ENCODE data around the gene RAPGEF4. TPM values are rescaled to one million over a fixed set of nuclear protein-coding genes. Genes with fewer than 3 reads are reported as not detected.

Gene RAPGEF4
- polyA plus RNA-seq, 1 donor, result 2.5 TPM

DNA sequence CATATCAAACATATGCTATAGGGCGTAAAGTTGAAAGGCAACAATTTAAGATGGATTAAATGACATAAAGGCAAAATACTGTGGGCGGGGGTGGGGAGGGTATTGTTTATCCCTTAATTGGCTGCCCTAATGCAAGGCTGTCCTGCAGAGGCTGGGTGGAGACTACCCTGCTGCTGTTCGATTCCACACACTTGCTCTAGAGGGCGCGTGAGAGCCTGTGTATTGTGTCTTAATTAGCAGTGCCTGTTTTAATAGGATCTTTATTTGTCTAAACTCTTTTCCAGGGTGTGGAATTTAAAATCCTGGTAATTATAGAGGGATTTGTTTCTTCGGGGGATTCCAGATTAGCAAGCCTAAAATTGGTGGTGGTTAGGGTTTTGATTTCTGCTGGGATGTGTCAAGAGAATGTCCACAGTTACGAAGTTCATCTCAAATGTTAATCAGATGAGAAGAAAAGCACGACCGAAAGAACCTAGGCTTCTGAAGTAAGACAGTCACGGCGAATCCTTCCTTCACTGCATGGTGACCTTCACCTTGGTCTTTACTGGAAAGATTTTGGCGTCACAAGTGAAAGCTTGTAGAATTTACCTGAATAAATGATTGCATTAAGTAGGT lies 236.5 kb downstream of the RAPGEF4 start:
- DNase-seq, result no peak

DNA sequence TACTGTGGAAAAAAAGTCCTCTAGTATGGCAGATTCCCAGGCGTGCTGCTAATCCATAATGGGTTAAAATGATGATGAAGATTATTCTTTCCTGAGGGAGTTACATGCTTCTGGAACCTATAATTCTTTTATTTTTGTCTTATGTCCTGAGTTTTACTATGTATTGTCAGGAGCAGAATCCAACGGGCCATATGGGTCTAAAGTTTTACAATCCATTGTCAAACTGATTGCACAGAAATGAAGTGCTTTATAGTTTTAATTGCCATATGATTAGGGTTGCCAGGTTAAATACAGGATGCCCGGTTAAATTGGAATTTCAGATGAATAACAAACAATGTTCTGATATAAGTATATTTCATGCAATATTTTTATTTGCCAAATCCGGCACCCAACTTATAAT lies 239.1 kb downstream of the RAPGEF4 start:
- no peak for DNase-seq

DNA sequence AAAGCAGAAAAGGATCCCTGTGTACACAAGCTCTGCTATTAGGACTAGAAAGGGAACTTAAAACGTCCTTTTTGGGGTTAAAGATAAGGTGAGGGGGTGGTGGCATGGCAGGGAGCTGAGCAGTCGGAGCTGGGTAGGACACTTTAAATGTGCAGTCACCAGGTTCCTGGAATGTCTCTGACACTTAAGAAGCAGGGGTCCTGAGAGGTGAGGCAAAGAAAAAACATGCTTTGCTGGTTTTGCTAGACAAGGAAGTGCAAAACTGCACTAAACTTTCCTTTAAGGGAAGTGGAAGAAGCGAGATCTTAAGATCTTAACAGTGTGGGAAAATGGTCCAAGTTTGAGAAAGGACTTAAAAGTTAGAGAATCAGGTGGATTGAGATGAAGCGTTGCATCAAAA lies 240.5 kb downstream of the RAPGEF4 start:
- DNase-seq, result no peak

DNA sequence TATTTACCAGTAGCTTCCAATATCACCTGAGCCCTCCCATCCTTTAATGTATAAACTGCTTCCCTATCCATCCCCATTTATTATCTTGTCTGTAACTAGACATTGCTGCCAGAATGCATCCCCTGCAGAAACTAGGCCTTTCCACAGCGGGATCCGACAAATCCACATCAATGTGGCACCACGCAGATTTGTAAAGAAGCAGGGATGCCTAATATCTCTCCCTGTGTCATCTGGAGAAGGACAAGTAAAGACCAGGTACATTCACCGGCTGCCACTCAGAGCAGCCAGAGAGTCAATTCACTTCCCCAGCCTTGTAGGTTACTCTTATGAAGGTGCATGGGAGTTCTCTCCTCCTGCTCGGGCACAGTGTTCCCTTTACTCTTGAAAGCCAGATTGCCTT lies 241.2 kb downstream of the RAPGEF4 start:
- DNase-seq, result no peak

DNA sequence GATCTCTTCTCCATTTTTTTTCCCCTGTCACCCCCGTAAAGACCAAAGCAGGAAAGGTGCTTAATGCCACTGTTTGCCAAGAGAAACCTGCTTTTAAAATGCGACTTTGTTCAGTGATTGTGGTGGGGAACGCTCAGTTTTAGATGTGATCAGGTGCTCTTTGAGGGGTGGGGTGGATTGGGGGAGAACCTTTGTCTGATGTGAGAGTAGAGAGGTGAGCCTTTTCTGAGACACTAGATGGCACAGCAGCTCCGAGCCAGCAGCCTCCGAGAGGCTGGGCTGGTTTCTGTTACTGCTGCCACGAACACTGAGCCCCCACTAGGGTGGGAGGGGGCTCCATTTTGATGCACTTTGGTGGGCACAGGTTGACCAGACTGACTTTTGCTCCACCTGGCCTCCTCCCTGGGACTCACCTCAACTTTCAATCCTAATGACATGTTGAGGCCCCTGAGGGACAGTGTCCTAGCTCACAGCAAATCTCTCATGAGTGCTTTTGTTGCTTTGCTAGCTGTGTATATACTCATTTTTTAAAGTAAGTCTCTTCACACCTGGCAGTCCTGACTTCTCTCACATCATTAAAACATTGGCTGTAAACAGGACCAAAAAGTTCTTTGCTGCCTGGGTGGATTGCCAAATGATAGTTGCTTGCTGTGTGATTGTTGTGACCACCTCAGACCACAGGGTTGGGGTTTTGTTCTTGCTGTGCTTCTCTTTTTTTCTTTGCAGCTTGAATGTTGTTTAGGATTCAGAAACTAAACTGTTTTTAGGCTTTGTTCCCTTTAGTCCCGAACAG lies 241.8 kb downstream of the RAPGEF4 start:
- DNase-seq, result no peak

DNA sequence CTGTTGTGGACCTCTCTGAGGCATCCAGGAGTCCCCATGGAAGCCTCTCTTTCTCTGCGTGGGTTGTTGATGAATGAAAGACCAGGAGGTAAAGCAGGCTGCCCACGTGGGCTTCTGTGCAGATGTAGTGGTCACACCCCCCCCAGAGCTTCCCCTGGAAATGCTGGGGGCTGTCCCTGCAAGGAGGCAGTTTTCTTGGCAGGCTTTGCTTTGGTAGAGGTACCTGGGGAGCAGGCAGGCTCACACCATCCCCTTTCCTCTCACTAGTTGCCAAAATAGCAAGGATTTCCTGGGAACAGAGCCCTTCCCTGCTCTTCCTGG lies 242.4 kb downstream of the RAPGEF4 start:
- DNase-seq, result no peak

DNA sequence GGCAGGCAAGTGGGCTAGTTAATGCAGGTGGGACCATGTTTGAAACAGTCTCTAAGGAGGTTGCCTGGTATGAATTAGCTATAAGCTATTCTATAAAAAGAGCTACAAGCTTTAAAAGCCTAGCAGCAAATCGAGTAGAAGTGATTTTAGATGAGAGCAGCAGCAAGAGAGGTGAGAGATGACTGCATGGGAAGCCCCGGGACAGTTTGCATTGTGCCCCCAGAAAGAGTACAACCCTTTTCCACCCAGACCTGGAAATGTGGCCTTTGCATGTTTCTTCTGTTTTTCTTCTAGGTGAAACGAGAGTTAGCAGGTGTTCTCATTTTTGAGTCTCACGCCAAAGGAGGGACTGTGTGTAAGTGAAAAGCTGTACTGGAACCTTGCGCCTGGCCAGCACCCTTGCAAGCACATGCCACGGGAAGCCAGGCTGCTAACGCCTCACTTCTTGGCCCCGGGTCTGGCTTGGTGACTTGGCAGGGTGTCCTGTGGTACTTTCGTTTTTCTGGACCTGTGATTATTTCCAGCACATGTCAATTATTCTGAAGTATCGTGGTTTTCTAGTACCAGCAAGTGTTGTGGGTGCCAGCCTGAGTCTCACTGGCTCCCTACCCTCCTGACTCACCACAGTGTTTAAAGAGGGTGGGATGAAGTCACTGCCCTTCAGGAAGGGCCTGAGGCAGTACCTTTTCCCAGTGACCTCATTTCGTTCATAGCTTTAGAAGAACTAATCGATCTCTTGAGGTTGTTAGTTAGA lies 249.7 kb downstream of the RAPGEF4 start:
- no peak for DNase-seq

DNA sequence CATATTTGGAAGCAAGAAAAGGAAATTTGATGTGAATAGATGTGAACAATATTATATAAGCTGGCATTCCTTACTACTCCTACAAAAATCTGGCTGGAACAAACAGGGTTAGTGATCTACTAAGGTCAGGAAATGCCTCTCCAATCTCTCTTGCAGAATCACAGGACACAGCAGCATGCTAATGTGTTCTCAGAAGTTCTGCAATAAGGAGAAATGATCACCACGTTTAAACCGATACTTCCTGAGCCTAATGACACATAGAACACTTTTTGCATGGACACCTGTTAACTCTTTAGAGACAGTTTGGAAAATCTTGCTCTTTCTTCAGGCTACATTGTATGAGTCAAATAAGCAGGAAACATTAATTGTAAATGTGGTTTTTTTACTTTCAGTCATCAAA lies 250.4 kb downstream of the RAPGEF4 start:
- no peak for DNase-seq

DNA sequence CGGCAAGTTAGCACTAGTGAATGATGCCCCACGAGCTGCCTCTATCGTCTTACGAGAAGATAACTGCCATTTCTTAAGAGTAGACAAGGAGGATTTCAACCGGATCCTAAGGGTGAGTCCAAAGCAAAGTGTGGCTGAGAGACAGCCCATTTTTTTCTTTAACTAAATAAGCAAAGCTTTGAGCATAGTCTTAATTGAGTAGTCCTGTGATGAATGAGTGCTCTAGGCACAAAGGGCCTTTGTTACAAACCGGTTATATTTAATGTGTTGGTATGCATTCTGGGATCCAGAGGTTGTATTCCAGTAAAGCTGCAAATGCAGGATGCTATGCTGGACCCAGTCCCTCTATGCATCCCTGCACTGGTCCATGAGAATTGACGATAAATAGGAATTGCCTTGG lies 253.1 kb downstream of the RAPGEF4 start:
- no peak for DNase-seq

DNA sequence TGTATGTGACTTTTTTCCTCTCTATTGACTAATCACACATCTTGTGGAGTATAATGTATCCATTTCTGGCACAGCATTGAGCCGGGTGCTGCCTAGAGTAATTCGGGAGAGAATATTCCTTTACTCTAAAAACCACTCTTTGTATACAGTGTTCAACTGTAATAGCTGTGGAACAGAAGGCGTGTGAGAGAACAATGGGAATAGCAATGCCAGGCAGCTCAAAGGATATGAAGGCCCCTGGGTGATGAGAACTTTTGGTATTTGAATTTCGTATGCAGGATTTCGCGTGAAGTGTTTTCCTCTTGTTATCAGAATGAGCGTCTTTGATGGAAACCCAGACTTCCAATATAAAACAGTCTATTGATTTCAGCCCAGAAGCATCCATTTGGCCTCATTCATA lies 255.4 kb downstream of the RAPGEF4 start:
- no peak for DNase-seq

DNA sequence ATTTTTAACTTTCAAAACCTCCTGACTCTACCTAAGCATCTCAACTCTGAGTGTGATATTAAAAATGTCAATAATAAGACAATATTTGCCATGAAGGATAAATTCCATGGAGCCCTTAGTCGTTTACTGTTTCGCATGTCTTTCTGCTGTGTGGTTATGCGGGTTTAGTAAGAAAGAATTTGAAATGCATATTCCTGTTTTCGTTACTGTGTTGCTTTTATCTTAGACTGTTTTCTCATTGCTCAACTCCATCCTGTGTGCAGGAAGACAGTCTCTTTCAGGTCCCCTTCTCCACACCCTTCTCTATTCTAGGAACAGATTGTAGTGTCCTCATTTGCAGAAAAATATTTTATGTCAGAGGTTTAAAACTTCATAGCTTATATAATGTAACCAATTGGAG lies 257.5 kb downstream of the RAPGEF4 start:
- no peak for DNase-seq

DNA sequence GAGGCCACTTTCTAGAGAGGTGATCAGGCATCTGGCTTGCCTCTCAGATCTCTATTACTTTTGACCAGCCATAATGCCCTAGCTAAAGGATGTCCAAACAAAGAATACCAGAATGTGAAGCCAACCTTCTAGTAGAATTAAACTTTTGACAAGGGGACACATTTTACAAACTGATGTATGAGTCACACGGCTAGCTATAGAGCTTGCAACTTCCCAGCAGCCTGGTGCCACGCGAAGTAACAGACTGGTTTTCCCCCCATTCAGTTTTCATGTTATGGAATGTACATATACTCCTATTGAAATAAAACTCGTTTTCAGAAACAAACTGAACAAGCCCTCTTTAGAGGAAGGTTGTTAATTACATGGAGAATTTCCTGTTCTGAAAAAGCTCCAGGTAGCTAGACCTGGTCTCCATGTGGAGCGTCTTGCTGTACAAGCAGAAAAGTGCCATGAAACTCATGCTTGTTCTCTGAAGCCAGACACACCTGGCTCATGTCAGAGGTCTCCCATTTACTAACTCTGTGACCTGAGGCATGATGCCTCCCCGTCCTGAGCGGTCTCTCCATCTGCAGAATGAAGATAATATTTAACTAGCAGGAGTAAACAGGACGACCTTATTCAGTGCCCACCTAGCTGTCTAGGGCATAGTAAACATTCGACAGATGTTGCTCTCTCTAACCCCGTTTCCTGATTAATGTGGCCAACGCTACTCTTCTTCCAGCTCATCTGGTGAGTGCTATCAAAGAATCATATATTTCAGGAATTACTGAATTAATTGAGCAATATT lies 258.5 kb downstream of the RAPGEF4 start:
- no peak for DNase-seq

DNA sequence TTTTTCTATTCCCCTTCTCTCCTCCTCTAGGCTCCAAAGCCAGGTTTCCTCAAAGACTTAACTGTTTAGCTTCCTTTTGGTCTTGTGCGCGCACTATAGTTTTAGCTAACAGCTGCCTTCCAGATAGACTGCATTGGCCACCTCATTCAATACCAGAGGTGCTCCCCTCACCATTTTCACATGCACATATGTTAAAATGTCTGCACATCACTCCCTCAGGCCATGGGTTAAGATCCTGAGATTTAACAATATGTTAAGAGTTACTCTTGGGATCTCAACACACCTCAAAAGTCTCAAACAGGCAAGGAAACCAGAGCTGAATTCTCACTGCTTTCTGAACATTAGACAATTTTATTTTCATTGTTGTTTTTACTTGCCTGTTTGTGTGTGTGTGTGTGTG lies 259.2 kb downstream of the RAPGEF4 start:
- DNase-seq, result no peak

DNA sequence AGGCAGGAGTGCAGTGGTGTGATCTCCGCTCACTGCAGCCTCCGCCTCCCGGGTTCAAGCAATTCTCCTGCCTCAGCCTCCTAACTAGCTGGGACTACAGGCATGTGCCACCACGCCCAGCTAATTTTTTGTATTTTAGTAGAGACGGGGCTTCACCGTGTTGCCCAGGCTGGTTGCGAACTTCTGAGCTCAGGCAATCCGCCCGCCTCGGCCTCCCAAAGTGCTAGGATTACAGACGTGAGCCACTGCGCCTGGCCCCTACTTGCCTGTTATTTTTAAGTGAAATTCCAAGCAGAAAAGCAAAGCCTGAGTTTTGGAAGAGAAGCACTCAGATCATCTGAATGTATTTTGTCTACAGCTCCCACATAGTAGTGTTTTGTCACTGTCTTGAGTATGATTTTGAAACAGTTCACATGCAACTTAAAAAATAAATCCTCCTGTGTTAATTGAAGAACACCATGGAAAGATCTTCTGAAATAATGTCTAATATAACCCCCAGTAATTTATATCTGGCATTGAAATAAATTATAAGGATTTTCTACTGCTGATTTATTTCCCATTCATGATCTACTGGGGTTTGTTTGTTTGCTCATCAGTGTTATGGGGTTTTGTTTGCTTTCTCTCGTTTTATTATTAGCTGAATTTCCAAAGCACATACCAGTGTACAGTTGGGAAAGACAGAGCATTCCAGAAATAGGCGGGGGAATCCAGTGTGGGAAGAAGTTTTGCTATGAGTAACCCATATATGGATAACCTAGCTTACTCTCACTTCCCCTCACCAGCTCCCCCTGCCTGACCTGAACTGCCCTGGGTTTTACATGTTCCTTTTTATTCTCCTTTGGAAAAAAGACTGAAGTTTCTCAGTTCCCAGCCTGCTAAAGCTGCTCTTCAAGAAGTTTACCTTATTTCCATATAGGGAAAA lies 259.9 kb downstream of the RAPGEF4 start:
- peak; percentile 61 for DNase-seq

DNA sequence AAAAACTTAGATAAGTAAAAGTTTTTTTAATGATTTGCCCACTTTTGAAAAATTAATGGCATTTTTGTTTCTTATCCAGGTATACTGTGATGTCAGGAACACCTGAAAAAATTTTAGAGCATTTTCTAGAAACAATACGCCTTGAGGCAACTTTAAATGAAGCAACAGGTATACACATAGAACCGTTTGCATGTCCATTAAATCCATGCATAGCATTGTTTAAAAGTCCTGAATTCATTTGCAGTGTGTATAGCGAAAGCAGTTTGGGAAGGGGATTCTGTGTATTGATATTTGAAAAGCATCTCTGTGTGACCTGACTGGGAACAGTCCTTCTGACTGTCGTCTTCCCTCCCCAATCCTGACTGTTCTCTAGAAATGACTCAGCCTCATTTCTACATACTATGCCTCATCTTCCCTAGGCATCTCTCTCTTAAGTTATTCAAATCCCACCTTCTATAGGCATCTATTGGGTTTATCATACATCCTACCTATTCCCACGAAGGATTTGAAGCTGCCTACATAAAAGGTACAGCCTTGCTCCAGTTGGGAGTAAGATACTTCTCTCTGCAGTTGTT lies 260.8 kb downstream of the RAPGEF4 start:
- DNase-seq, result no peak

DNA sequence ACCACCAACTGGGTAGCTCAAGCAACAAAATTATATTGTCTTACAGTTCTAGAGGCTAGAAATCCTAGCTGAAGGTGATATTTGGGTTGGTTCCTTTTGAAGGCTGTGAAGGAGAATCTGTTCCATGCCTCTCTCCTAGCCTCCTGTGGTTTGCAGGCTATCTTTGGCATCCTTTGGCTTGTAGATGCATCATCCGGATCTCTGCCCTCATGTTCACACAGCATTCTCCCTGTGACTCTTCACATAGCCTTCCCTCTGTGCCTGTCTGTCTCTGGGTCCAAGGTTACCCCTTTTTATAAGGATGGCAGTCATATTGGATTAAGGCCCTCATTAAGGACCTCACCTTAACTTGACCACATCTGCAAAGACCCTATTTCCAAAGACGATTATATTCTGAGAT lies 261.4 kb downstream of the RAPGEF4 start:
- DNase-seq, result no peak

DNA sequence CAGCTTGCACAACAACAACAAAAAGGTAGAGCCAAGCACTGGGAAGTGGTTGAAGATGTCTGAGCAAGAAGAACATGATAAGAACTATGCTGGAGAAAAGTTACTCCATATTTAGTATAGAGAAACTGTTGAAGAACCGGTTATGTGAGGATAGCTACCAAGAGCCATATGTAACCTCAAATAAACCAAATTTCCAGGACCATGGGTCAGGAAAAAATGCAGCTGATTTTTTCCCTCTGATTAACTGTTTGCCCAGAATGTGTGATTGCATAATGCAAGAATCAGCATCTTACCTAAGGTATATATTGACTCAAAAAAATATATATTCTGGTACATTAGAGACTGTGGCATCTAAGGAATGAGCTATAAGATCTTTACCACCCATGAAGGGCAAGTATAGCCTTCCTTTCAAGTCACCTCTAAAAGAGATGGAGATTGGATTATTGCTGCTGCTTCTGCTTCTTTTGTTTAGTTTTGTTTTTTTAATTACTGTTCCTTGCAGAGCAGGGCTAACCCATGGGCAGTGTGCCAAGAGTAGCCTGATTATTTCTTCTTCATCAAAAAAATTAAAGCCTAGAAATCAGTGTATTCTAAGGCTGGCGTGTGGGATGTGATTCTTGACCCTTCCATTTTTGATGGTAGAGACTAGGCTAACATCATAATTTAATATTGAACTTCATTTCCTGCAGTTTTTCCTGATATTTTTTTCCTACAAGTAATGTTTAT lies 263.1 kb downstream of the RAPGEF4 start:
- no peak for DNase-seq

DNA sequence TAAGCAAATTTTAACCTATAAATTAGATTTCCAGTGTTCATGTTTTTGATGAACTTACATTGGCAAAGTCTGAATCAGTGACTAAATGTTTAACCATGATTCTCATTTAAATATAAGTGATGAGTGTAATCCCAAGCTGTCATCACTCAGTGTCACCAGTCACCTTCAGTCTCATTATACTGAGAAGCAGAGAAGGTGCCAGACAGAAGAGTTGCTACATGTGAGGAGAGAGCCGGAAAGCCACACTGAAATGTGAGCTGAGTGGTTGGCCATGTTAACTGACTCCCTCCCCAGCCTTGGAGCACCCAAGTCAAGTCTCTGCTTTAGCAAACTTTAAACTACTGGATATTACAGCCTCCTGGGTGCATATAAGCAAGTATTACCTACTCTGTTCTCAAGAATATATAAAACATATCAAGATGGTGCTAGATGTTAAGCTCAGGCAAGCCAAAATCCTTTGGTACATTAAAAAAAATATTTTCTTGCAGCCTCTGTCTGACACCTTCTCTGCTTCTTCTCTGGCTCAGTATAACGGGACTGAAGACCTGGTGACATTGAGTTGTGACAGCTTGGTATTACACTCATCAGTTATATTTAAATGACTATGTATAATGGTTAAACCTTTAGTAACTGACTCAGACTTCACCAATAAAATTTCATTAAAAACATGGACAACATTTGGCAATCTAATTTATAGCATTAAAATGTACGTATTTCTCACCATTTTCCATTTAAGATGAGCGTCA lies 264.2 kb downstream of the RAPGEF4 start:
- no peak for DNase-seq

DNA sequence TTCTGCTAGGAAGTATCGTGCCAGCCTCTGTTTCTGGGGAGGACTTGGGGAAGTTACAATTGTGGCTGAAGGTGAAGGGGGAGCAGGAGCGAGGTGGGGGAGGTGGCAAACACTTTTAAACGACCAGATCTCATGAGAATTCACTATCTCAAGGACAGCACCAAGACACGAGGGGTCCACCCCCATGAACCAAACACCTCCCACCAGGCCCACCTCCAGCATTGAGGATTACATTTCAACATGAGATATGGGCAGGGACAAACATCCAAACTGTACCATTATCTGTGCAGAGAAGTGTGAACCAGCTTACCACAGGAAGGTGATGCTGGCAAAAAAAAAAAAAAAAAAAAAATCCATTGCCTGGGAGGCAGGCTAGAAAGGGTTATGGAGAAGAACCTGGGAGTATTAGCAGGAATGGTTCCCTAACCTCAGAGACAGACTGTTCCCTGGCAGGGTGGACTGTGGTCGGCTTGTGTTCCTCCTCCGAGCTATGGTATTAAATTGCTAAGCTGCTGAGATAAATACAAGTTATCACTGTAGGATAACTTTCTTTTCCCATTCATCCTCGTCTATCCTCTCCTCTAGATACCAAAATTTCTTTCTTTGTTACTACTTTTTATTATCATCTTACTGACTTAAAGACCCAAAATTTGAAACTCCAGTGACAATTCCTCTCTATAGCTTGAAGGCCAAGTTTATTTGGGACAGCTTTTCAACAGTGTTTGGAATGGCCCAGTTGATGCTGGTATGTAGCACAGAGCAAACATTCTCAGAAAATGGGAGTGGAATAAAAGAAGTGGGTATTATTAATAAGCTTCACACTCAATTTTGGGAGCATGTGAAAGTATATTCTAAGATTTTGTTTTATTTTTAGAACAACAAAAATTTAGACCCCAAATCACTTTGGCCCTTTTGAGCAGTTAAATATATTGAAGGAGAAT lies 266.3 kb downstream of the RAPGEF4 start:
- DNase-seq, result no peak

All from hindlimb muscle (tissue), 1 donor.